Breast epithelium (tissue), 4 donors: Measurements from ENCODE around the gene SMAD1. TPM values are rescaled to one million over a fixed set of nuclear protein-coding genes. Genes with fewer than 3 reads are reported as not detected.

ENCODE experiments used
- DNase-seq, 2 donors: peaks; one replicate each; pipeline ENCODE4 v3.0.0-alpha.2; 2019; ENCODE audit warnings: low spot score in 2 of 2
- H3K27ac ChIP-seq, 2 donors: fragments of 200-600 bp; sonication (generic) in 1 of 2; one replicate each; pipeline ENCODE4 v1.5.1; 2016 to 2019; ENCODE audit warnings: mild to moderate bottlenecking in 1 of 2
- H3K27me3 ChIP-seq, 2 donors: fragments of 200-600 bp; sonication (generic) in 1 of 2; one replicate each; pipeline versions ENCODE4 v1.5.1 to v1.6.0; 2017 to 2019; ENCODE audit warnings: control low read depth in 1 of 2, mild to moderate bottlenecking in 1 of 2
- H3K36me3 ChIP-seq: fragments of 200-600 bp; one replicate; pipeline ENCODE4 v1.5.1; 2019
- H3K4me1 ChIP-seq, 2 donors: fragments of 200-600 bp; sonication (generic); one replicate each; pipeline ENCODE4 v1.5.1; 2016 to 2019; ENCODE audit warnings: control low read depth in 1 of 2
- H3K4me3 ChIP-seq, 3 donors: fragments of 200-600 bp; sonication (generic); 1 replicate in 2 of 3; 2 replicates in 1 of 3; pipeline ENCODE4 v1.5.1; 2016 to 2019; ENCODE audit warnings: mild to moderate bottlenecking in 3 of 3, moderate library complexity in 2 of 3
- H3K9me3 ChIP-seq, 2 donors: fragments of 200-600 bp; sonication (generic) in 1 of 2; one replicate each; pipeline ENCODE4 v1.5.1; 2016 to 2019; ENCODE audit warnings: control low read depth in 1 of 2
- CTCF ChIP-seq, 3 donors: fragments of 450-650 bp; IDR thresholded peaks; one replicate each; pipeline ENCODE4 v1.5.1; 2016 to 2017; ENCODE audit warnings: antibody characterized with exemption in 3 of 3, mild to moderate bottlenecking in 3 of 3, moderate library complexity in 3 of 3
- POLR2A ChIP-seq: fragments of 450-650 bp; IDR thresholded peaks from one replicate; pipeline ENCODE4 v1.6.1; 2016; ENCODE audit warnings: antibody characterized with exemption, mild to moderate bottlenecking, moderate library complexity
- POLR2AphosphoS5 ChIP-seq, 3 donors: sonication (generic); formaldehyde crosslinking; IDR thresholded peaks; one replicate each; pipeline ENCODE4 v1.6.1; 2017; ENCODE audit warnings: antibody characterized with exemption in 3 of 3
- intact Hi-C: fragments of 100-400 bp; cut with DNase I; formaldehyde crosslinking; loops from one replicate; pipeline ENCODE4 v1.15.1; 2023; ENCODE audit warnings: low total_unique reads
- total RNA-seq, 3 donors: library from RNA; depleted of rRNA; stranded (reverse); fragments of >200 nt; gene quantifications; one replicate each; pipeline ENCODE4 v1.1.0, GENCODE V29; 2016

The SMAD1 gene
- 10 to 100 TPM; 19.5 to 62.8 (median 43.6) TPM for total RNA-seq

- Histone ChIP-seq H3K36me3 (no peaks in the 10 kb centered on the region), H3K9me3 (no peaks in the 10 kb centered on the region), H3K4me3 (peak within 1 kb of the TSS; percentile 97 to 99 (median 97)), H3K4me1 (peaks cover 0 to 6% of the 10 kb centered on the region in 2 donors), H3K27ac (peak within 1 kb of the TSS; percentile 99 to 100), H3K27me3 (no peaks in the 10 kb centered on the region)
- no peak for TF ChIP-seq POLR2A
- peak; percentile 13 to 72 (median 63) for TF ChIP-seq POLR2AphosphoS5 (IDR thresholded peaks at IDR 0.05)
- DNase-seq = peak; percentile 72 to 86
- intact Hi-C loops = no loop called here
These were observed at the start of gene SMAD1 for GRCh38 chr4:145481164-145481941. TSS of gene SMAD1 (plus strand) at chr4:145481853. CDS start at chr4:145514614, 32,761 bp downstream.

DNA sequence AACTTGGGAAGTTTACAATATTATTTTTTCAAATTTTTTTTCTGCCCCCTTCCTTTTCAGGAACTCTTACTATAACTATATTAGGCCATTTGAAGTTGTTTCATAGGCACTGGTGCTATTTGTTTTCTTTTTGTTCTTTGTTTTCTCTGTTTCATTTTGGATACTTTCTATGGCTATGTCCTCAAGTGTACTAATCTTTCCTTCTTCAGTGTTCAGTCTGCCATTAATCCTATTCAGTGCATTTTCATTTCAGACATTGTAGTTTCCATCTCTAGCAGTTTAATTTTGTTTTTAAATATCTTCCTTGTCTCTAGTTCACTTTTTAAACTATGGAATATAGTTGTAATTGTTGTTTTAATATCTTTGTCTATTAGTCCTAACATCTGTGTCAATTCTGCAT is 48.0 kb upstream of the SMAD1 start:
- TF ChIP-seq CTCF (IDR thresholded peaks at IDR 0.05) (no peak), POLR2AphosphoS5 (IDR thresholded peaks at IDR 0.05) (no peak), POLR2A (no peak)

GRCh38 chr4:145435646-145436045 is 46.0 kb upstream of the SMAD1 start:
- no peaks in the 10 kb centered on the region for H3K36me3 ChIP-seq
- H3K27me3 ChIP-seq = no peaks in the 10 kb centered on the region
- H3K27ac ChIP-seq = no peak overlapping the region
- intact Hi-C loops = no loop called here
- H3K4me3 ChIP-seq = no peak overlapping the region
- TF ChIP-seq CTCF (IDR thresholded peaks at IDR 0.05) = no peak
- no peak for TF ChIP-seq POLR2AphosphoS5 (IDR thresholded peaks at IDR 0.05)
- TF ChIP-seq POLR2A = no peak
- no peaks in the 10 kb centered on the region for H3K9me3 ChIP-seq
- DNase-seq = no peak
- no peaks in the 10 kb centered on the region for H3K4me1 ChIP-seq

More for the DNA sequence above, 48.0 kb upstream of the SMAD1 start:
- Histone ChIP-seq H3K27ac (no peak overlapping the region), H3K27me3 (no peaks in the 10 kb centered on the region), H3K4me3 (no peak overlapping the region), H3K9me3 (no peaks in the 10 kb centered on the region), H3K36me3 (no peaks in the 10 kb centered on the region), H3K4me1 (no peaks in the 10 kb centered on the region)
- intact Hi-C loops = no loop called here
- no peak for DNase-seq

GRCh38 chr4:145436114-145436513 is 45.5 kb upstream of the SMAD1 start:
- no peak for DNase-seq
- no peaks in the 10 kb centered on the region for H3K27me3 ChIP-seq
- no peaks in the 10 kb centered on the region for H3K9me3 ChIP-seq
- no peak overlapping the region for H3K27ac ChIP-seq
- H3K36me3 ChIP-seq = no peaks in the 10 kb centered on the region
- intact Hi-C loops = no loop called here
- TF ChIP-seq POLR2A (no peak), POLR2AphosphoS5 (IDR thresholded peaks at IDR 0.05) (no peak), CTCF (IDR thresholded peaks at IDR 0.05) (no peak)
- no peaks in the 10 kb centered on the region for H3K4me1 ChIP-seq
- no peak overlapping the region for H3K4me3 ChIP-seq

DNA sequence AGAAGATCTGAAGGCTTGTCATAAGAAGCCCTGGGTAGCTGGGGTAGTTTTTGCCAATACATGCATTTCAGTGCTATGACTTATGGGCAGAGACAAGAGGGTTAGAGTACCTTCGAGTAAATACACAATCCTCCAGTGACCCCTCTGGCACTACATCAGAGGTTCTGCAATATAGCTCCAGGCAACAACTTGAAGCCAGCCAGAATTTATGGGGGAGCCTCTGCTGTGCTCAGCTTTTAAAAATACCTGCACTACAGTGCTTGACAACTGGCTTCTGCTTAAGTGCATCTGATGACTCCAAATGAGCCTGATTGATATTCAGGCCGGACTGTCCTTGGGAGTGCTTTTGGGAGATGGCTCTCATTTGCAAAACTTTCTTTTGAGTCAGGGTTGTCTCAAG is 44.9 kb upstream of the SMAD1 start:
- DNase-seq = no peak
- no peak overlapping the region for H3K4me3 ChIP-seq
- H3K27ac ChIP-seq = no peak overlapping the region
- no peaks in the 10 kb centered on the region for H3K4me1 ChIP-seq
- H3K36me3 ChIP-seq = no peaks in the 10 kb centered on the region
- no peak for TF ChIP-seq POLR2A
- TF ChIP-seq POLR2AphosphoS5 (IDR thresholded peaks at IDR 0.05) = no peak
- TF ChIP-seq CTCF (IDR thresholded peaks at IDR 0.05) = no peak
- H3K9me3 ChIP-seq = no peaks in the 10 kb centered on the region
- intact Hi-C loops = no loop called here
- H3K27me3 ChIP-seq = no peaks in the 10 kb centered on the region
